Measurements from ENCODE around the gene BLOC1S6. TPM values are rescaled to one million over a fixed set of nuclear protein-coding genes. Genes with fewer than 3 reads are reported as not detected.

Gene BLOC1S6
- total RNA-seq, 1 experiment from 2014 or later: 37.0 TPM

DNA sequence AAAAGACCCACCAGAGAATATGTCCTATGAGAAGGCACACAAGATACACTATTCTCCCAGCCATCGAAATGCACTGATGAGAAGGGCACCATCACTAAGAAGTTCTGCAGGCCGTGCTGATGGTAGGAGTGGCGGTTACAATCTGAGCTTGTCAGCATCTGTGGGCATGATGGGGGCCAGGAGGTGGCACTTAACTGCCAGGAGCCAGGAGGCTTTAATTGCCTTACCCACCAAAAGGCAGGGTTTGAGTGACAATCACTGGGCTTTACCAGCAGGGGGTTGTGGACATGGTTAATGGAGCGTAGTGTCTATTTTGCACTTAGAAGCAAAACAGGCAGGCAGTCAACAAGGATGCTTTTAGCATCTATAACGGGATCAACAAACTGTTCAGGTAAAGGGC, 31.6 kb downstream of the BLOC1S6 start:
- Histone ChIP-seq H3K4me1 (no peaks in the 10 kb centered on the region), H3K9me3 (no peaks in the 10 kb centered on the region), H3K27me3 (replicated peaks; ENCODE audit: control insufficient read depth, insufficient read depth, low read length) (no peaks in the 10 kb centered on the region), H3K36me3 (ENCODE audit: control insufficient read depth, insufficient read depth, low read length) (no peaks in the 10 kb centered on the region), H3K4me3 (ENCODE audit: low read depth, low read length) (no peak overlapping the region)
- Mint-ChIP-seq H3K27ac (ENCODE audit: unreplicated experiment) (no peak overlapping the region), H3K36me3 (ENCODE audit: insufficient read depth, unreplicated experiment) (no peaks in the 10 kb centered on the region), H3K4me1 (ENCODE audit: low read depth, unreplicated experiment) (no peaks in the 10 kb centered on the region), H3K9me3 (ENCODE audit: unreplicated experiment) (no peaks in the 10 kb centered on the region), H3K27me3 (ENCODE audit: insufficient read depth, unreplicated experiment) (no peaks in the 10 kb centered on the region), H3K4me3 (ENCODE audit: unreplicated experiment) (no peak overlapping the region)
- TF ChIP-seq, protein P1, sequence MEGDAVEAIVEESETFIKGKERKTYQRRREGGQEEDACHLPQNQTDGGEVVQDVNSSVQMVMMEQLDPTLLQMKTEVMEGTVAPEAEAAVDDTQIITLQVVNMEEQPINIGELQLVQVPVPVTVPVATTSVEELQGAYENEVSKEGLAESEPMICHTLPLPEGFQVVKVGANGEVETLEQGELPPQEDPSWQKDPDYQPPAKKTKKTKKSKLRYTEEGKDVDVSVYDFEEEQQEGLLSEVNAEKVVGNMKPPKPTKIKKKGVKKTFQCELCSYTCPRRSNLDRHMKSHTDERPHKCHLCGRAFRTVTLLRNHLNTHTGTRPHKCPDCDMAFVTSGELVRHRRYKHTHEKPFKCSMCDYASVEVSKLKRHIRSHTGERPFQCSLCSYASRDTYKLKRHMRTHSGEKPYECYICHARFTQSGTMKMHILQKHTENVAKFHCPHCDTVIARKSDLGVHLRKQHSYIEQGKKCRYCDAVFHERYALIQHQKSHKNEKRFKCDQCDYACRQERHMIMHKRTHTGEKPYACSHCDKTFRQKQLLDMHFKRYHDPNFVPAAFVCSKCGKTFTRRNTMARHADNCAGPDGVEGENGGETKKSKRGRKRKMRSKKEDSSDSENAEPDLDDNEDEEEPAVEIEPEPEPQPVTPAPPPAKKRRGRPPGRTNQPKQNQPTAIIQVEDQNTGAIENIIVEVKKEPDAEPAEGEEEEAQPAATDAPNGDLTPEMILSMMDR (IDR thresholded peaks at IDR 0.05; ENCODE audit: insufficient read depth in 1 of 2, low read depth in 1 of 2, low read length in 1 of 2, severe bottlenecking in 1 of 2, unreplicated experiment in 1 of 2): no peak
- DNase-seq: no peak
- intact Hi-C loops (cut with micrococcal nuclease; ENCODE audit: unreplicated experiment): no loop called here
- BruUV-seq (replicated peaks): no TSS peak
- ChIA-PET POLR2A (no interaction called here), CTCF (no interaction called here)

DNA sequence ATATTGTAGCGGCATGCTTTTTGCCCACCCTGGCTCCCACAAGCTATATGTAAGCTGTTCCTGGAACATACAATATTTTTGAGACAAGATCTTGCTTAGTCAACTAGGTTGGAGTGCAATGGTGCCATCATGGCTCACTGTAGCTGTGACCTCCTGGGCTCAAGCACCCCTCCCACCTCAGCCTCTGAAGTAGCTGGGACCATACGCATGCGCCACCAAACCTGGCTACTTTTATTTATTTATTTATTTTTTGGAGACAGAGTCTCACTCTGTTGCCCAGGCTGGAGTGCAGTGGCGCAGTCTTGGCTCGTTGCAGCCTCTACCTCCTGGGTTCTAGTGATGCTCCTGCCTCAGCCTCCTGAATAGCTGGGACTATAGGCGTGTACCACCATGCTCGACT, 41.0 kb downstream of the BLOC1S6 start:
- Histone ChIP-seq H3K4me1 (no peaks in the 10 kb centered on the region), H3K4me3 (ENCODE audit: low read depth, low read length) (no peak overlapping the region), H3K9me3 (no peaks in the 10 kb centered on the region), H3K27me3 (replicated peaks; ENCODE audit: control insufficient read depth, insufficient read depth, low read length) (no peaks in the 10 kb centered on the region), H3K36me3 (ENCODE audit: control insufficient read depth, insufficient read depth, low read length) (no peaks in the 10 kb centered on the region)
- Mint-ChIP-seq H3K36me3 (ENCODE audit: insufficient read depth, unreplicated experiment) (no peaks in the 10 kb centered on the region), H3K27ac (ENCODE audit: unreplicated experiment) (no peak overlapping the region), H3K27me3 (ENCODE audit: insufficient read depth, unreplicated experiment) (peaks cover 2% of the 10 kb centered on the region), H3K4me1 (ENCODE audit: low read depth, unreplicated experiment) (peaks cover 7% of the 10 kb centered on the region), H3K4me3 (ENCODE audit: unreplicated experiment) (no peak overlapping the region), H3K9me3 (ENCODE audit: unreplicated experiment) (peaks cover 16% of the 10 kb centered on the region)
- intact Hi-C loops (cut with micrococcal nuclease; ENCODE audit: unreplicated experiment): no loop called here
- TF ChIP-seq, protein P1 (IDR thresholded peaks at IDR 0.05; ENCODE audit: insufficient read depth in 1 of 2, low read depth in 1 of 2, low read length in 1 of 2, severe bottlenecking in 1 of 2, unreplicated experiment in 1 of 2): no peak
- no TSS peak for BruUV-seq (replicated peaks)
- DNase-seq: no peak
- ChIA-PET CTCF (no interaction called here), POLR2A (no interaction called here)

DNA sequence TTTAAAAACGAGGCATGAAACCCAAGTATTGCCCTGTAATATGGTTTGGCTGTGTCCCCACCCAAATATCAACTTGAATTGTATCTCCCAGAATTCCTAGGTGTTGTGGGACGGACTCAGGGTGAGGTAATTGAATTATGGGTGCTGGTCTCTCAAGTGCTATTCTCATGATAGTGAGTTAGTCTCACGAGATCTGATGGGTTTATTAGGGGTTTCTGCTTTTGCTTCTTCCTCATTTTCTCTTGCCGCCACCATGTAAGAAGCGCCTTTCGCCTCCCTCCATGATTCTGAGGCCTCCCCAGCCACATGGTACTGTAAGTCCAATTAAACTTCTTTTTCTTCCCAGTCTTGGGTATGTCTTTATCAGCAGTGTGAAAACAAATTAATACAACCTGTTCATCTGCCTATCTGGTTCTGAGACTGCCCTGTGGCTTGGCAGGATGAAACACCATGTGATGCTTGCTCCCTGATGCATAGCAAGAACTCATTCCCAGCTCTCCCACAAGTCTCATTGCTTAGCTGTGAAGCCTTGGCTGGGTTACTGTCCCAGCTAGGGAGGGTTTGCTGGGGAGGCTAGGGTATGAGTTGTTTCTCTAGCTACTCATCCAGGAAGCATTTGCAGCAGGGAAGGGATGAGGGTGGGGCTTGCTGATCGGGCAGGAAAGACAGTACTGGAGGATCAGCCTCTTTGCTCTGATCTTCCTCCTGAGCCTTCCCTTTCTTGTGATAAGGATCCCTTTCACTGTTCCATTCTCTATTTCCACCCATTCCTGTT, 43.9 kb downstream of the BLOC1S6 start:
- Mint-ChIP-seq H3K9me3 (ENCODE audit: unreplicated experiment) (peaks cover 15% of the 10 kb centered on the region), H3K4me1 (ENCODE audit: low read depth, unreplicated experiment) (peaks cover 7% of the 10 kb centered on the region), H3K27me3 (ENCODE audit: insufficient read depth, unreplicated experiment) (peaks cover 2% of the 10 kb centered on the region), H3K4me3 (ENCODE audit: unreplicated experiment) (no peak overlapping the region), H3K36me3 (ENCODE audit: insufficient read depth, unreplicated experiment) (no peaks in the 10 kb centered on the region), H3K27ac (ENCODE audit: unreplicated experiment) (no peak overlapping the region)
- intact Hi-C loops (cut with micrococcal nuclease; ENCODE audit: unreplicated experiment): no loop called here
- H3K27me3 ChIP-seq (replicated peaks; ENCODE audit: control insufficient read depth, insufficient read depth, low read length): no peaks in the 10 kb centered on the region
- TF ChIP-seq, protein P1 (IDR thresholded peaks at IDR 0.05; ENCODE audit: insufficient read depth in 1 of 2, low read depth in 1 of 2, low read length in 1 of 2, severe bottlenecking in 1 of 2, unreplicated experiment in 1 of 2): no peak
- BruUV-seq (replicated peaks): no TSS peak
- ChIA-PET POLR2A (no interaction called here), CTCF (no interaction called here)
- H3K9me3 ChIP-seq: no peaks in the 10 kb centered on the region
- DNase-seq: no peak
- no peaks in the 10 kb centered on the region for H3K36me3 ChIP-seq (ENCODE audit: control insufficient read depth, insufficient read depth, low read length)
- H3K4me3 ChIP-seq (ENCODE audit: low read depth, low read length): no peak overlapping the region
- H3K4me1 ChIP-seq: peaks cover 7% of the 10 kb centered on the region
